GM12878 (cell line): ENCODE results near the gene CFAP141.

Source experiments
- CTCF ChIP-seq, 3 experiments: IDR thresholded peaks in 2 of 3; conservative IDR thresholded peaks in 1 of 3; 2 replicates each; pipeline ENCODE4 v1.5.1; 2011; ENCODE audit warnings: low read depth in 3 of 3, low read length in 3 of 3, mild to moderate bottlenecking in 3 of 3, control low read depth in 2 of 3, moderate library complexity in 2 of 3, inconsistent platforms in 1 of 3, mixed read lengths in 1 of 3; ENCODE audit not compliant: control insufficient read depth in 2 of 3, insufficient read depth in 1 of 3; ENCODE audit errors: extremely low read depth in 1 of 3
- NBN ChIP-seq: fragments of 450-650 bp; IDR thresholded peaks from 2 replicates; pipeline ENCODE4 v1.6.1; 2016
- POLR2A ChIP-seq: IDR thresholded peaks from 2 replicates; pipeline ENCODE4 v1.6.1; 2011; ENCODE audit warnings: low read depth, mild to moderate bottlenecking, low read length
- SMAD1 ChIP-seq: fragments of 450-650 bp; IDR thresholded peaks from 2 replicates; pipeline ENCODE4 v1.6.1; 2018; ENCODE audit warnings: mild to moderate bottlenecking, low read depth; ENCODE audit not compliant: partially characterized antibody
- ZBTB33 ChIP-seq: fragments of 450-650 bp; IDR thresholded peaks from 2 replicates; pipeline ENCODE4 v1.6.1; 2017; ENCODE audit warnings: mild to moderate bottlenecking
- ZBTB4 ChIP-seq: fragments of 450-650 bp; formaldehyde crosslinking; IDR thresholded peaks from 2 replicates; pipeline ENCODE4 v1.4.0; 2022; ENCODE audit warnings: mild to moderate bottlenecking, moderate library complexity
- ZZZ3 ChIP-seq: IDR thresholded peaks from 2 replicates; pipeline ENCODE4 v1.6.1; 2011; ENCODE audit warnings: low read depth; ENCODE audit not compliant: control insufficient read depth, insufficient read length
- TF ChIP-seq, protein P1 (sequence below): IDR thresholded peaks from 2 replicates; pipeline ENCODE4 v1.6.1; 2012; ENCODE audit warnings: improper control_type of control experiment, low read depth, low read length; ENCODE audit not compliant: insufficient replicate concordance

DNA sequence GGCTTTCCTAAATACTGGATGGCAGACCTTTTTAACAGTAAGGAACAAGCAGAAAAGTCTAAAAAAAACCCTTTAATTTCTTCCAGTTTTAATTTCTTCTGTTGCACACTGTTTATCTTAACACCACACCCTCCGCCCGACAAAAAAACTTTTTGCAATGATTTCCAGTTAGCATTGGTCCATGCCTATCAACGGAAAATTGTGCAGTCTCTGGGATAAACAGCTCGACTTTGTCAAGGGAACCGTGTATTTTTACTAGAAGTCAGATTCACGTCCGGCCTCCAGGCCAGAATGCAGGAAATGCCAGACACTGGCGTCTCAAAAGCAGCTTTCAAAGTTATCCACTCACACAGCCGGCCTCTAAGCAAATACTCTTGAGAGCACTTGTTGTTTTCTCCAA lies 50.9 kb downstream of the CFAP141 start:
- TF ChIP-seq ZBTB4 (CRISPR knock-in tag) (no peak), CTCF (IDR thresholded peaks at IDR 0.05 in 2 of 3, conservative IDR thresholded peaks at IDR 0.05 in 1 of 3; ENCODE audit: control insufficient read depth in 2 of 3, extremely low read depth in 1 of 3, insufficient read depth in 1 of 3, low read depth in 3 of 3, low read length in 3 of 3) (no peak), NBN (no peak), SMAD1 (no peak), POLR2A (no peak), ZZZ3 (no peak), ZBTB33 (no peak)
- TF ChIP-seq, protein P1, sequence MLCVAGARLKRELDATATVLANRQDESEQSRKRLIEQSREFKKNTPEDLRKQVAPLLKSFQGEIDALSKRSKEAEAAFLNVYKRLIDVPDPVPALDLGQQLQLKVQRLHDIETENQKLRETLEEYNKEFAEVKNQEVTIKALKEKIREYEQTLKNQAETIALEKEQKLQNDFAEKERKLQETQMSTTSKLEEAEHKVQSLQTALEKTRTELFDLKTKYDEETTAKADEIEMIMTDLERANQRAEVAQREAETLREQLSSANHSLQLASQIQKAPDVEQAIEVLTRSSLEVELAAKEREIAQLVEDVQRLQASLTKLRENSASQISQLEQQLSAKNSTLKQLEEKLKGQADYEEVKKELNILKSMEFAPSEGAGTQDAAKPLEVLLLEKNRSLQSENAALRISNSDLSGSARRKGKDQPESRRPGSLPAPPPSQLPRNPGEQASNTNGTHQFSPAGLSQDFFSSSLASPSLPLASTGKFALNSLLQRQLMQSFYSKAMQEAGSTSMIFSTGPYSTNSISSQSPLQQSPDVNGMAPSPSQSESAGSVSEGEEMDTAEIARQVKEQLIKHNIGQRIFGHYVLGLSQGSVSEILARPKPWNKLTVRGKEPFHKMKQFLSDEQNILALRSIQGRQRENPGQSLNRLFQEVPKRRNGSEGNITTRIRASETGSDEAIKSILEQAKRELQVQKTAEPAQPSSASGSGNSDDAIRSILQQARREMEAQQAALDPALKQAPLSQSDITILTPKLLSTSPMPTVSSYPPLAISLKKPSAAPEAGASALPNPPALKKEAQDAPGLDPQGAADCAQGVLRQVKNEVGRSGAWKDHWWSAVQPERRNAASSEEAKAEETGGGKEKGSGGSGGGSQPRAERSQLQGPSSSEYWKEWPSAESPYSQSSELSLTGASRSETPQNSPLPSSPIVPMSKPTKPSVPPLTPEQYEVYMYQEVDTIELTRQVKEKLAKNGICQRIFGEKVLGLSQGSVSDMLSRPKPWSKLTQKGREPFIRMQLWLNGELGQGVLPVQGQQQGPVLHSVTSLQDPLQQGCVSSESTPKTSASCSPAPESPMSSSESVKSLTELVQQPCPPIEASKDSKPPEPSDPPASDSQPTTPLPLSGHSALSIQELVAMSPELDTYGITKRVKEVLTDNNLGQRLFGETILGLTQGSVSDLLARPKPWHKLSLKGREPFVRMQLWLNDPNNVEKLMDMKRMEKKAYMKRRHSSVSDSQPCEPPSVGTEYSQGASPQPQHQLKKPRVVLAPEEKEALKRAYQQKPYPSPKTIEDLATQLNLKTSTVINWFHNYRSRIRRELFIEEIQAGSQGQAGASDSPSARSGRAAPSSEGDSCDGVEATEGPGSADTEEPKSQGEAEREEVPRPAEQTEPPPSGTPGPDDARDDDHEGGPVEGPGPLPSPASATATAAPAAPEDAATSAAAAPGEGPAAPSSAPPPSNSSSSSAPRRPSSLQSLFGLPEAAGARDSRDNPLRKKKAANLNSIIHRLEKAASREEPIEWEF: no peak
